GM13977 (cell line): ENCODE results near the gene NBAS.
A peak's percentile ranks its signal among the peaks of the same experiment; 100 is the strongest.

Source experiments
- DNase-seq: peaks from one replicate; pipeline ENCODE4 v3.0.0; 2012; ENCODE audit warnings: low spot score
- in situ Hi-C: fragments of 300-500 bp; cut with MboI; formaldehyde crosslinking; loops from one replicate; pipeline ENCODE4 v1.12.0; 2022; ENCODE audit warnings: low sequenced_read_pairs, low pct_unique_long_range_greater_than_20kb, mixed read lengths, inconsistent platforms; ENCODE audit not compliant: unreplicated experiment
- TF ChIP-seq, protein P1 (sequence below): IDR thresholded peaks from 2 replicates; pipeline ENCODE4 v1.5.1; 2012; ENCODE audit warnings: mild to moderate bottlenecking, control low read depth; ENCODE audit not compliant: insufficient read depth; ENCODE audit errors: extremely low read depth, missing control alignments

Gene NBAS

DNA sequence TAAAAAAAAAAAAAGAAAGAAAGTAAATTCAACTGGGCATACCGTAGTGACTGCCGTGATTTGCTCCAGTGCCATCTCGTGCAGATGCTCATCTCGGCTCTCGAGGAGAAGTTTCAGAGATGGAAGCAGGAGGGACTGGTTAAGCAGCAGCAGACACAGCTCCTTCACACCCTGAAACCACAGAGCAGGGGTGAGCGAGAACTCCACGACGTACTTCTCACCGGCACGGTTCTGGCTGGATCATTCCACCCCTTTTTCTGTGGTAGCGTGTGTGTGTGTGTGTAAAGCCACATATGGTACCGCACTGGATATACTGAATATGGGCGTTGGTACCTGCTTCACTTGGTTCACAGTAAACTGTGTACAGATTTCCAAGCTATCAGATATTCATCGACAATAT is 382.2 kb downstream of the NBAS start:
- in situ Hi-C loops = loop anchor here (25.0 kb wide), 1 partner anchor 383 kb away; the partner anchor contains the start of gene NBAS
- no peak for DNase-seq
- TF ChIP-seq, protein P1, sequence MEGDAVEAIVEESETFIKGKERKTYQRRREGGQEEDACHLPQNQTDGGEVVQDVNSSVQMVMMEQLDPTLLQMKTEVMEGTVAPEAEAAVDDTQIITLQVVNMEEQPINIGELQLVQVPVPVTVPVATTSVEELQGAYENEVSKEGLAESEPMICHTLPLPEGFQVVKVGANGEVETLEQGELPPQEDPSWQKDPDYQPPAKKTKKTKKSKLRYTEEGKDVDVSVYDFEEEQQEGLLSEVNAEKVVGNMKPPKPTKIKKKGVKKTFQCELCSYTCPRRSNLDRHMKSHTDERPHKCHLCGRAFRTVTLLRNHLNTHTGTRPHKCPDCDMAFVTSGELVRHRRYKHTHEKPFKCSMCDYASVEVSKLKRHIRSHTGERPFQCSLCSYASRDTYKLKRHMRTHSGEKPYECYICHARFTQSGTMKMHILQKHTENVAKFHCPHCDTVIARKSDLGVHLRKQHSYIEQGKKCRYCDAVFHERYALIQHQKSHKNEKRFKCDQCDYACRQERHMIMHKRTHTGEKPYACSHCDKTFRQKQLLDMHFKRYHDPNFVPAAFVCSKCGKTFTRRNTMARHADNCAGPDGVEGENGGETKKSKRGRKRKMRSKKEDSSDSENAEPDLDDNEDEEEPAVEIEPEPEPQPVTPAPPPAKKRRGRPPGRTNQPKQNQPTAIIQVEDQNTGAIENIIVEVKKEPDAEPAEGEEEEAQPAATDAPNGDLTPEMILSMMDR = no peak

GRCh38 chr2:15177103-15177502 is 384.0 kb downstream of the NBAS start:
- TF ChIP-seq, protein P1 = no peak
- peak; percentile 62 for DNase-seq
- in situ Hi-C loops = loop anchor here (25.0 kb wide), 1 partner anchor 385 kb away; the partner anchor contains the start of gene NBAS

DNA sequence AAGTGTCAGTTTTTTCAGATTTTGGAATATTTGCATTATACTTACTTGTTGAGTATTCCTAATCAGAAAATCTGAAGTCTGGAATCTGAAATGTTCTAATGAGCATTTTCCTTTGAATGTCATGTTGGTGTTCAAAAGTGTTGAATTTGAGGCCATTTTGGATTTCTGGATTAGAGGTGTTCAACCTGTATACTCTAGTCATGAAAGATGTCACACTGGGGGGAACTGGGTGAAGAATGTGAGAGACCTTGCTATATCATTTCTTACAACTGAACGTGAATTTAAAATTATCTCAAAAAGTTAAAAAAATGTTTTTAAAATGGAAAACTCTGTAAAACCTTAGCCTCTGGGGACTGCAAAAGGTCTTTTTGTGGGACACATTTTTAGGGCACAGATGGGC is 384.5 kb downstream of the NBAS start:
- TF ChIP-seq, protein P1 = no peak
- in situ Hi-C loops = loop anchor here (25.0 kb wide), 1 partner anchor 386 kb away; the partner anchor contains the start of gene NBAS
- no peak for DNase-seq

GRCh38 chr2:15174567-15174966 is 386.6 kb downstream of the NBAS start:
- in situ Hi-C loops = no loop called here
- TF ChIP-seq, protein P1 = no peak
- no peak for DNase-seq

DNA sequence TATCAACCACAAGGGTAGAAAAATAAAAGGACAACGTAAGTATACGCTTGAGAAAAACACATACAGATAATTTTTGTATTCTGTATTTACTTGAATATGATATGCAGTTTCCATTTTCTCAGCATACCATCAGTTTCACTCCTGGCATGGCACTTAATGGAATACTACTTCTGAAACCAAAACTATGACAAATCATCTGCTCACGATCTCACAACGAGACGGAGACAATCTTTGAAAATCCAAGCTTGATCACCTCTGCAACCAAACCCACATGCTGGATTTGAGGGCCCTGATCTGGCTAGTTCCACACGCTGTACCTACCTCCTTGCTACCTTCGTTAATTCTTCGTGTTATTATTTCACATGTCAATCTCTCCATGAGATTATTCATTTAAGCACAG is 387.6 kb downstream of the NBAS start:
- TF ChIP-seq, protein P1 = no peak
- no peak for DNase-seq
- in situ Hi-C loops = no loop called here

GRCh38 chr2:15172825-15173224 is 388.3 kb downstream of the NBAS start:
- TF ChIP-seq, protein P1 = no peak
- in situ Hi-C loops = no loop called here
- DNase-seq = no peak

DNA sequence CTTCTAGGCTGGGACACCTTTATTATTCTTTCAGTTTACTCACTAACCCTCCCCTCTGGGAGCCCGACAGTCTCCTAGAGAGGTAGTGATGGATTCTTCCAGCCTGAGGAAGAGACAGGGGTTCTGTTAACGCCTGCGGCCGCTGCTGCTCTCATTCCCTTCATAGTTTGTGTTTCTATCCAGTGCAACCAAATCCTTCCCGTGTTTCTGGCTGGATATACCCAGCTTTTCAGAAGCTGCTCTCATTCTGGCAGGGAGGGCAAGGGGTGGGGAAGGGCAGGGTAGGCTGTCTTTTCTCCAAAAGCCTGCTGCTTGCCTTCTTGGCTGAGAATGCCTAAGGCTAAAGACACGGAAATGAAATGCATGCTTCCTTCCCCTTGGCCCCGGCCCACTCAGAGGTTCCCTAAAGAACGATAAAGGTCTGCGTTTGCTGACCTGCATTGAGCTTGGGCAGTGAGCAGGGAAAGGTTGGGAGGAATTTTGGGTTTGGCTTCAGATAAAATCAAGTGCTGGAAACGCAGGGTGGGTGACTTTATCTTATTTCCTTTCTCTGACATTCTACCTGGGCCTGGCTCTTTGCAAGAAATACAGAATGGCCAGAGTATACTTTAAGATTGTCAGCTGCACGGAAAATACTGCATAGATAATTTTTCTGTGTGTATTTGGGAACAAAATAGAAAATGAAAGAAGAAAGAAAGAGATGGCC is 390.9 kb downstream of the NBAS start:
- no peak for DNase-seq
- in situ Hi-C loops = no loop called here
- TF ChIP-seq, protein P1 = no peak
